ENCODE data around the gene ECI1.
"Not testable (repeated sequence)": the region's sequence is repeated elsewhere in the genome, so short reads cannot be mapped to it uniquely, and the experiment has no call there.

ECI1 gene

GRCh38 chr16:2278956-2279800, 27.8 kb upstream of the ECI1 start:
- no peak for DNase-seq (ENCODE audit: low spot score)

DNA sequence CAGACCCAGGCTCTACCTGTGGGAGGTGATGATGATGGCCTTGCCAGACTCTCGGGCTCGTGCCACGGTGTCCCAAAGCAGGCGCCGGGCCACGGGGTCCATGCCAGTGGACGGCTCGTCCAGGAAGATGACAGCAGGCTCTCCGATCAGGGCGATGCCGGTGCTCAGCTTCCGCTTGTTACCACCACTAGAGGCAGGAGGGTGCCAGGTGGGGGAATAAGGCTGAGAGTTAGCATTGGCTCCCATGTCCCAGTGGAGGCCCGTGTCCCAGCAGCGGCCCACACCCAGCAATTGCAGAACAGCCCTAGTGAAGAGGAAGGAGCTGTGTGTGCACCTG, 26.9 kb upstream of the ECI1 start:
- no peak for DNase-seq (ENCODE audit: low spot score)

GRCh38 chr16:2277466-2278271, 26.3 kb upstream of the ECI1 start:
- DNase-seq (ENCODE audit: low spot score): no peak

DNA sequence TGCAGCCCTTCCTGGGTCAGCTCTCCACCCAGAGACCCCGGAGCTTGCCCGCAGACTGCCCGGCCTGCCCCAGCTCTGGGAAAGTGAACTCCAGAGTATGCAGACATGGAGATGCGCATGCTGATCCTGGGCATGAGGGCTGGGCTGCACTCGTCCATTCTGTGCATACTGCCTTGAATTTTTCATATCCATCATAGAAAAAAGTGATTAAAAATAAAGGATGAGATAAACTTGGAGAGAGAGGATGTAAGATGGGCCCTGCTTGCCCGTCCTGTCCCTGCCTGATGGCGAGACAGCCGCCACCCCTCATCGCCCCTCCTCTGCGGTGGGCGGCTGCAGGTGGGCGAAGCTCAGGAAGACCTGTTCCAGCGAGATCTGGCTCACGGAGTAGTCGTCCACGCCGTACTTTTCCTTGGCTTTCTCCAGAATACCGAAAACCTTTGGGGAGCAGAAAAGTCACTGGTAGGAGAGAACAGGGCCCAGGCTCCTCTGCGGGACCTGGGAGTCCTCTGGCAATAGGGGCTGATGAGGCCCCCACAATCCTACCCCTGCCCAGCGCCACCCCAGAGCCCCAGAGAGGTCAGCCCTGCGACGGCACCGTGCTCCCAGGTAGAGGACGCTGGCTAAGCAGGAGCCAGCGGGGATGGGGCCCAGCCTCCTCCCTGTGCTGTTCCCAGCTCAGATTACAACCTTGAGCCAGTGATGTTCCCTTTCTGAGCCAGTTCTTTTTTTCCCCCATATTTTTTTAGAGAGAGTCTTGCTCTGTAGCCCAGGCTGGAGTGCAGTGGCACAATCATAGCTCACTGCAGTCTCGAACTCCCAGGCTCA, 25.2 kb upstream of the ECI1 start:
- no peak for DNase-seq (ENCODE audit: low spot score)

GRCh38 chr16:2275476-2276367, 24.3 kb upstream of the ECI1 start:
- no peak for DNase-seq (ENCODE audit: low spot score)

DNA sequence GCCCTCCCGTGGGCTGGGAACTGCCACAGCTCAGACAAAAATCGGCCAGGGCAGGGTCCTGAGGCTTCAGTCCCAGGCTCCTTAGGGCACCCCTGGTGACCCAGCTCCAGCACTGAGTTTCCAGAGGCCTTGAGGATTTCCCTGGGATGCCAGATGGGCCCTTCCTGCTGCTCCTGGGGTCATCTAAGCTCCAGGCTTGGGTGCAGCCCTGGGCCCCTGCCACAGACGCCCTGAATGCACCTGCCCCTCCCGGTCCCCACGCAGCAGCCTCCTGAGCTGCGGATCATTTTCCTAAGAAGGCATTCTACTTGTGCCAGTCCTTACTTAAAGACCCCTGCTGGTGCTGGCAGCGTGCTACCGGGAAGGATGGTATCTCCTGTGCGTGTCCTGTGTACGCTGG, 22.5 kb upstream of the ECI1 start:
- no peak for DNase-seq (ENCODE audit: low spot score)

DNA sequence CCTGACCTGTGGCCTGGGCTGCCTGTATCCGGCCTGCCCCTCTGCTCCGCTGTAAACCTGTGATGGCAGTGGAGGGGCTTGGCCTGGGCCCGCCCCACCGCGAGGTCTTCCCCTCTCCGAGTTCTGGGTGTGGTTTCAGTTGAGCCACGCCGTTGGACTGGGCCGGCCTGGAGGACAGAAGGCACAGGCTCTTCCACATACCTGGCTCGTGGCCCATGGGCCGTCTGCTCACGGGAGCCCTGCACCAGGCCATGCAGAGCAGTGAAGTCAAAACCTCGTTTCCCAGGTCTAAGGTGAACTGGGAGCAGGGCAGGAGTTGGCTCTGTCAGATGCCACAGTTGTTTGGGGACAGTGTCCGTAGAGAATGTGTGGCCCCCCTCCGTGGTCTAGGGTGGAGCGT, 22.1 kb upstream of the ECI1 start:
- no peak for DNase-seq (ENCODE audit: low spot score)

- DNase-seq (ENCODE audit: low spot score): no peak
These were observed 20.6 kb upstream of the ECI1 start for GRCh38 chr16:2271848-2272461.

- DNase-seq (ENCODE audit: low spot score): no peak
These were observed 19.4 kb upstream of the ECI1 start for GRCh38 chr16:2270588-2271470.

DNA sequence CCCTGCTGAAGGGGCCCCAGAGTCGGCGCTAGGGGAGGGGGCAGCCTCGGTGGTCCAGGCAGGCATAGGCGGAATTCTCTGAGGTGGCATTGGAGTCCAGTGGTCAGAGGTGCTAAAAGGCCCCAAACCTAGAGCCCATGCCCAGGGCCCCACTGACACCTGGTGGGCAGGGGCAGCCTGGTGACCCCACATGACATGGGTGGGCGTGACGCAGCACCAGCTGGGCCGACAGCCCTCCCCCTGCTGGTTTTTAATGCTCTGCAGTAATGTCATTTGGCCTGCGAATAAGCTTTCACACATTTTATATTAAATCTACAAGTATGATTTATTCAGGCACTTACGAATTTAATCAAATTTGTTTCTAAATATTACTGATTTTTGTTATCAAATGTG, 18.7 kb upstream of the ECI1 start:
- no peak for DNase-seq (ENCODE audit: low spot score)

DNA sequence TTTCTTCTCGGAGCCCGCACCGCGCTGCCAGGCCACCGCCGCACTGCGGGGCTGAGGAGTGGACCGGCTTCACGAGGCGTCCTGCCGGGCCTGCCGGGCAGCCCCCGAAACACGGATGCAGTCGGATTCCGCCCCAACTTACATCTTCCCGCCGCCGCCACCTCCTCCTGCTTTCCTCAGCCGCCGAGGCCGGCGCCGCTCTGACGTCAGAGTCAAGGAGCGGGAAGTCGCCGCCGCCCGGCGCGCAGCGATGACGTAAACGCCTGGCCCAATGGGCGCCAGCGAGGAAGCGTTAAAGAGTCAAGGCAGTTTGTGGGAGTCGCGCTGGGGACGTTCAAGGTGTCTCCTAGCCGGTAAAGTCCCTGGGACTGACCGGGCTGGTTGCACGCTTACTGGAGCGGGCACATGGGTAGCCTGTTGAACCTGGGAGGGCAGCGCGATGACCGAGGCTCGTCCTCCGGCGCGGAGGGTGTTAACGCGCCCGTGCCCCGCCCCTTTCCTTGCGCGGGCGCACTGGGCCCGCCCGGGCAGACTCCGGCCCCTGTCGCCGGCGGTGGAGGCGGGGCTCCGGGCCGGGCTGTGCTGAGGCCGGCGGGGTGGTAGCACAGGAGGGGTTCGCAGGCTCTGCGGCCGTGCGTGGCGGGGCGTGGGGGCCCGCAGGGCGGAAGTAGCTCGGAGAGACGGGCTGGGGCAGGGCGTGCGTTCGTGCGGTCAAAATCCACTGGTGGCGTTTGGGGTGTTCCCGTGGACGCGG, 16.7 kb upstream of the ECI1 start, which contains the start of gene RNPS1:
TSS of gene RNPS1 (minus strand) at position 214 of the 754 bp plus-strand sequence. CDS start 3,483 bp downstream, outside the sequence.
- DNase-seq (ENCODE audit: low spot score): peak; percentile 99

DNA sequence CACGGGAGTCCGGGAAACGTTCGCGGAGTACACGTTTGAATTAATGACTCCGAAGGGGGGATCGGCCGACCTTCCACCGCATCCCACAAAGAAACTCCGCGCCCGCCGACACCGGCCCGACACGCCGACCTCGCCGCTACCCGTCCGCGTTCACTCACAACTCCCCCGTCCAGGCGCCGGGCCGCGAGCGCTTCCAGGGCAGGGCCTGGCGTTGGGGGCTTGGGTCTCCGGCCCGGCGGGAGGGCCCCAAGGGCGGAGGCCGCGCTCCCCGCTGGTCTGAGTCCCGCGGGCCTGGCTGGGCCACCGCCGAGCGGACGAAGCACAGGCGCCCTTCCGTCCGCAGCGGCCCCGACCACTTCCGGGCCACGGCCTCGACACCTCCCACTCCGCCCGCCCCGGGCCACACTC, 16.1 kb upstream of the ECI1 start:
- peak; percentile 42 for DNase-seq (ENCODE audit: low spot score)

GRCh38 chr16:2266887-2267286, 15.5 kb upstream of the ECI1 start:
- DNase-seq (ENCODE audit: low spot score): not testable (repeated sequence)

GRCh38 chr16:2263026-2263425, 11.6 kb upstream of the ECI1 start:
- DNase-seq (ENCODE audit: low spot score): not testable (repeated sequence)

GRCh38 chr16:2260250-2260649, 8.9 kb upstream of the ECI1 start:
- no peak for DNase-seq (ENCODE audit: low spot score)

- DNase-seq (ENCODE audit: low spot score): not testable (repeated sequence)
These were observed 7.1 kb upstream of the ECI1 start for GRCh38 chr16:2258530-2258929.

GRCh38 chr16:2257726-2258125, 6.3 kb upstream of the ECI1 start:
- DNase-seq (ENCODE audit: low spot score): no peak

DNA sequence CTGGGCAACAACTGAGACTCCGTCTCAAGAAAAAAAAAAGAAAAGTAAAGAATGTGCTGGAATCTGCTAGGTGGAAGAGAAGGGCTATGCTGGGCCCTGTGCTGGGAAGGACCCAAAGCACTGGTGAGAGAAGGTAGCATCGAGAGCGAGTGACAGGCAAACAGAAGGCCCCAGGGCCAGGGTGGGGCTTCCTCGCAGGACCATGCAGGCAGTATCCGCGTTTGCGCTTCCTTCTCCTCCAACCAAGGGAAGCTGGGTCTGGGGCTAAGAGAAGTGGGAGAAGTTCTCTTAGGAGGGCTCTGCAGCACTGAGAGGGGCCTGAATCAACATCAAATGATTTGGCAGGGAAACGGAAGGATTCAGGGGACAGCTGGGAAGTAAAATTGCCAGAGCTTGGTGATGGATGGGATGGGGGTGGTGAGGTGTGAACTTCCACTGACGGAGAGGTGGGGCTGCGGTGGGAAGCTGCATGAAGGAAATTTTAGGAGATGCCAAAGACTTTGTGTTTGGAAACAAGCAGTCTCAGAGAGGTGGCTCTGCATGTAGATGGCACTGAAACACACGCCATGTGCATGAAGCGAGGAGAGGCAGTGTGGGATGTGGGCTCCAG, 5.2 kb upstream of the ECI1 start:
- no peak for DNase-seq (ENCODE audit: low spot score)

GRCh38 chr16:2253293-2253692, 1.9 kb upstream of the ECI1 start:
- no peak for DNase-seq (ENCODE audit: low spot score)

Data from AG08395 (cell line).